Tibial artery (tissue), 4 donors: ENCODE measurements around the gene DNAH14.

Experiments used
- DNase-seq, 2 donors: peaks; one replicate each; pipeline ENCODE4 v3.0.0-alpha.2; 2019
- H3K27ac ChIP-seq, 2 donors: fragments of 200-600 bp; sonication (generic) in 1 of 2; 1 replicate in 1 of 2; 2 replicates in 1 of 2; pipeline ENCODE4 v1.5.1; 2018 to 2019; ENCODE audit warnings: mild to moderate bottlenecking in 1 of 2
- H3K27me3 ChIP-seq, 2 donors: fragments of 200-600 bp; sonication (generic) in 1 of 2; one replicate each; pipeline versions ENCODE4 v1.5.1 to v1.6.0; 2016 to 2019
- H3K36me3 ChIP-seq, 3 donors: fragments of 200-600 bp; sonication (generic) in 2 of 3; one replicate each; pipeline ENCODE4 v1.5.1; 2016 to 2019; ENCODE audit warnings: mild to moderate bottlenecking in 2 of 3
- H3K4me1 ChIP-seq, 4 donors: fragments of 200-600 bp; sonication (generic) in 2 of 4; 1 replicate in 3 of 4; 2 replicates in 1 of 4; pipeline ENCODE4 v1.5.1; 2016 to 2019
- H3K4me3 ChIP-seq, 2 donors: fragments of 200-600 bp; sonication (generic) in 1 of 2; 1 replicate in 1 of 2; 2 replicates in 1 of 2; pipeline ENCODE4 v1.5.1; 2018 to 2019; ENCODE audit warnings: mild to moderate bottlenecking in 2 of 2
- H3K9me3 ChIP-seq, 3 donors: fragments of 200-600 bp; sonication (generic) in 1 of 3; one replicate each; pipeline ENCODE4 v1.5.1; 2016 to 2019
- CTCF ChIP-seq, 2 experiments: fragments of 200-600 bp in 1 of 2; fragments of 450-650 bp in 1 of 2; IDR thresholded peaks; one replicate each; pipeline ENCODE4 v1.5.1; 2017 to 2019; ENCODE audit warnings: antibody characterized with exemption in 2 of 2, mild to moderate bottlenecking in 1 of 2, moderate library complexity in 1 of 2
- intact Hi-C: fragments of 100-400 bp; cut with DNase I; formaldehyde crosslinking; loops from one replicate; pipeline ENCODE4 v1.15.0; 2023; ENCODE audit warnings: low total_unique reads

The DNAH14 gene

GRCh38 chr1:225410036-225410435 lies 480.6 kb downstream of the DNAH14 start:
- DNase-seq: no peak
- Histone ChIP-seq H3K4me1 (no peaks in the 10 kb centered on the region), H3K27ac (no peak overlapping the region), H3K9me3 (no peaks in the 10 kb centered on the region), H3K27me3 (no peaks in the 10 kb centered on the region), H3K4me3 (no peak overlapping the region), H3K36me3 (peaks cover 63 to 82% (median 72%) of the 10 kb centered on the region in 3 donors)
- no peak for TF ChIP-seq CTCF (IDR thresholded peaks at IDR 0.05)
- intact Hi-C loops: no loop called here

- no peak for DNase-seq
- Histone ChIP-seq H3K27me3 (no peaks in the 10 kb centered on the region), H3K9me3 (no peaks in the 10 kb centered on the region), H3K4me3 (no peak overlapping the region), H3K36me3 (peaks cover 69 to 75% (median 74%) of the 10 kb centered on the region in 3 donors), H3K27ac (no peak overlapping the region), H3K4me1 (no peaks in the 10 kb centered on the region)
- intact Hi-C loops: no loop called here
- no peak for TF ChIP-seq CTCF (IDR thresholded peaks at IDR 0.05)
Measured at GRCh38 chr1:225412321-225412720, 482.8 kb downstream of the DNAH14 start.

GRCh38 chr1:225412803-225413351 lies 483.4 kb downstream of the DNAH14 start:
- no peaks in the 10 kb centered on the region for H3K27me3 ChIP-seq
- TF ChIP-seq CTCF (IDR thresholded peaks at IDR 0.05): no peak
- no peak overlapping the region for H3K27ac ChIP-seq
- DNase-seq: no peak
- H3K4me3 ChIP-seq: no peak overlapping the region
- intact Hi-C loops: no loop called here
- peaks cover 73 to 80% (median 79%) of the 10 kb centered on the region in 3 donors for H3K36me3 ChIP-seq
- no peaks in the 10 kb centered on the region for H3K9me3 ChIP-seq
- H3K4me1 ChIP-seq: no peaks in the 10 kb centered on the region

GRCh38 chr1:225413708-225414375 lies 484.4 kb downstream of the DNAH14 start:
- H3K36me3 ChIP-seq: peaks cover 75 to 86% (median 80%) of the 10 kb centered on the region in 3 donors
- H3K4me3 ChIP-seq: no peak overlapping the region
- no peak overlapping the region for H3K27ac ChIP-seq
- TF ChIP-seq CTCF (IDR thresholded peaks at IDR 0.05): no peak
- no peaks in the 10 kb centered on the region for H3K9me3 ChIP-seq
- intact Hi-C loops: no loop called here
- DNase-seq: no peak
- H3K4me1 ChIP-seq: no peaks in the 10 kb centered on the region
- H3K27me3 ChIP-seq: no peaks in the 10 kb centered on the region

GRCh38 chr1:225415307-225415706 lies 485.8 kb downstream of the DNAH14 start:
- intact Hi-C loops: no loop called here
- H3K27me3 ChIP-seq: no peaks in the 10 kb centered on the region
- no peak for DNase-seq
- TF ChIP-seq CTCF (IDR thresholded peaks at IDR 0.05): no peak
- no peaks in the 10 kb centered on the region for H3K9me3 ChIP-seq
- H3K27ac ChIP-seq: no peak overlapping the region
- no peaks in the 10 kb centered on the region for H3K4me1 ChIP-seq
- H3K36me3 ChIP-seq: peaks cover 78 to 85% (median 79%) of the 10 kb centered on the region in 3 donors
- H3K4me3 ChIP-seq: no peak overlapping the region
